SK-N-SH treated with all-trans-retinoic acid at 6 μM for 48 hours (cell line): ENCODE data around the gene TAS2R41.

Experiments used
- PPARA ChIP-seq: fragments of 250-450 bp; sonication (Bioruptor Pico); IDR thresholded peaks from 2 replicates; pipeline ENCODE4 v1.5.0; 2020; ENCODE audit warnings: mild to moderate bottlenecking, borderline replicate concordance
- TCF4 ChIP-seq: fragments of 250-450 bp; sonication (Bioruptor Pico); IDR thresholded peaks from 2 replicates; pipeline ENCODE4 v1.8.0; 2021; ENCODE audit warnings: mild to moderate bottlenecking, moderate library complexity, borderline replicate concordance
- TOX ChIP-seq: fragments of 250-450 bp; sonication (Bioruptor Pico); IDR thresholded peaks from 2 replicates; pipeline ENCODE4 v1.8.0; 2021; ENCODE audit warnings: mild to moderate bottlenecking, moderate library complexity, borderline replicate concordance
- ZC3H10 ChIP-seq: fragments of 250-450 bp; sonication (Bioruptor Pico); IDR thresholded peaks from 2 replicates; pipeline ENCODE4 v1.5.1; 2021; ENCODE audit warnings: mild to moderate bottlenecking, moderate library complexity
- ZFP3 ChIP-seq: fragments of 250-450 bp; sonication (Bioruptor Pico); IDR thresholded peaks from 2 replicates; pipeline ENCODE4 v1.5.0; 2020; ENCODE audit warnings: mild to moderate bottlenecking, moderate library complexity
- ZFP30 ChIP-seq: fragments of 450-650 bp; formaldehyde crosslinking; IDR thresholded peaks from 2 replicates; pipeline ENCODE4 v1.5.0; 2022; ENCODE audit warnings: mild to moderate bottlenecking, moderate library complexity
- TF ChIP-seq, protein P1 (sequence below): fragments of 250-450 bp; sonication (Bioruptor Pico); IDR thresholded peaks from 2 replicates; pipeline ENCODE4 v1.8.0; 2020; ENCODE audit warnings: mild to moderate bottlenecking, moderate library complexity, borderline replicate concordance

DNA sequence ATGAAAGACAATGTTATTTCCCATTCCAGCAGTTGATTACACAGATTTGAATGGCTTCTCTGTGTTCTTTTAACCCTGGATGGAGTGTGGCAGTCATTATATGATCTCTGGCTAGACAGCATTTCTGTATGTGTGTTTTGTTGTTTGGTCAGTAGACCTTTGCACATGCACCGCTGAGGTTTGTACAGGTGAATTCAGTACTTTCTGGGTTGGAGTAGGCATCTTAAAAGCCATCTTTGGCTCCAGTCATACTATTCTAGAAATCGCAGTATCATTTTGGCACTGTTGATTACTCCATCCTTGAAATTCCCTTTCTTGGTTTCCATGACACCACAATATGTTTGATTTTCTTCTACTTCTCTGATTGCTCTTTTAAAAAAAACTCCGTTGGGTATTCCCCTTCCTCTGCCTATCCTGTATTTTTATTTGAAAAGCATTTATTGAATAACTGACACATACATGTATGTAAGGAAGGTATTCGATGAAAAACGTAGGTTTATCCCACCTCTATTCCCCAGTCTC lies 29.9 kb downstream of the TAS2R41 start:
- TF ChIP-seq TOX (CRISPR knock-in tag) (no peak), TCF4 (CRISPR knock-in tag) (no peak), ZC3H10 (CRISPR knock-in tag) (no peak), ZFP30 (CRISPR knock-in tag) (no peak), ZFP3 (no peak), PPARA (CRISPR knock-in tag) (no peak)
- TF ChIP-seq, protein P1, sequence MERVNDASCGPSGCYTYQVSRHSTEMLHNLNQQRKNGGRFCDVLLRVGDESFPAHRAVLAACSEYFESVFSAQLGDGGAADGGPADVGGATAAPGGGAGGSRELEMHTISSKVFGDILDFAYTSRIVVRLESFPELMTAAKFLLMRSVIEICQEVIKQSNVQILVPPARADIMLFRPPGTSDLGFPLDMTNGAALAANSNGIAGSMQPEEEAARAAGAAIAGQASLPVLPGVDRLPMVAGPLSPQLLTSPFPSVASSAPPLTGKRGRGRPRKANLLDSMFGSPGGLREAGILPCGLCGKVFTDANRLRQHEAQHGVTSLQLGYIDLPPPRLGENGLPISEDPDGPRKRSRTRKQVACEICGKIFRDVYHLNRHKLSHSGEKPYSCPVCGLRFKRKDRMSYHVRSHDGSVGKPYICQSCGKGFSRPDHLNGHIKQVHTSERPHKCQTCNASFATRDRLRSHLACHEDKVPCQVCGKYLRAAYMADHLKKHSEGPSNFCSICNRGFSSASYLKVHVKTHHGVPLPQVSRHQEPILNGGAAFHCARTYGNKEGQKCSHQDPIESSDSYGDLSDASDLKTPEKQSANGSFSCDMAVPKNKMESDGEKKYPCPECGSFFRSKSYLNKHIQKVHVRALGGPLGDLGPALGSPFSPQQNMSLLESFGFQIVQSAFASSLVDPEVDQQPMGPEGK (CRISPR knock-in tag) = no peak
